GM21526 (cell line): Measurements from ENCODE around the gene HADHB.
"Not testable (repeated sequence)": the region's sequence is repeated elsewhere in the genome, so short reads cannot be mapped to it uniquely, and the experiment has no call there.

Experiments
- ATAC-seq: cut with Tn5 transposase; IDR thresholded peaks from one replicate; pipeline ENCODE4 v1.9.1; 2021; ENCODE audit warnings: moderate library complexity; ENCODE audit not compliant: unreplicated experiment, low FRiP score

HADHB gene

GRCh38 chr2:26325851-26326250 lies 81.1 kb downstream of the HADHB start:
- no peak for ATAC-seq

- no peak for ATAC-seq
These were observed 81.8 kb downstream of the HADHB start for GRCh38 chr2:26326514-26326913.

DNA sequence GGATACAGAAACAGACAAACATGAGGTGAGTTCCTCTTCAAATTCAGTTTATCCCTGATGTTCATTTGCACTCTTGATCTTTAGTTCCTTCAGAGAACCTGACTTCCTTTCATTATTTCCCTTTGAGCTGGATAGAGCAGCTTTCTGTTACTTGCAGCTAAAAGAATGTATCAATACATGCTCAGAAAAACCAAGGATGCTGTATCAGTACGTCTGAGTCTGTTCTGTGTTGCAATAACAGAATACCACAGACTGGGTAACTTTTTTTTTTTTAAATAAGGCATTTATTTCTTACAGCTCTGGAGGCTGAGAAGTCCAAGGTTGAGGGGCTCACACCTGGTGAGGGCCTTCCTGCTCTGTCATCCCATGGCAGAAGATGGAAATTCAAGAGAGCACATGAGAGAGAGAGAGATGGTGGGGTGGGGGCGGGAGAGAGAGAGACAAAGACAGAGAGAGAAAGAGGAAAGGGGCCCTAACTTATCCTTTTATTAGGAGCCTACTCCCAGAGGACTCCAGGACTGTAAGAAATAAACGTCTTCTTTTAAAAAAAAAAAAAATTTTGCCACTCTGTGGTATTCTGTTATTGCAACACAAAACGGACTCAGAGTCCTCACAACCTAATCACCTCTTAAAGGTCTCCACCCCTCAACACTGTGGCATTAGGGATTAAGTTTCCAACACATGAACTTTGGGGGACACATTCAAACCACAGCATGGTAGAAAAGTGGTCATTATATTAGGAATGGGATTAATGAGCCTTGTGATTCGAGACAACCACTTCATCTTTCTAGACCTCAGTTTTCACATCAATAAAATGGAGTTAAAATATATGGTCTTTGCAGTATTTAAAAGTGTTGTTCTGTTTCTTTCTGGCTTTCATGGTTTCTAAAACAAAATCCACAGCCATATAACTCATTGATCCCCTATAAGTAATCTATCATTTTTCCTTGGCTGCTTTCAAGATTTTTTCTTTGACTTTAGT lies 82.8 kb downstream of the HADHB start:
- ATAC-seq = no peak

GRCh38 chr2:26329083-26329482 lies 84.3 kb downstream of the HADHB start:
- ATAC-seq = not testable (repeated sequence)

GRCh38 chr2:26330114-26330549 lies 85.4 kb downstream of the HADHB start:
- peak; percentile 69 for ATAC-seq

DNA sequence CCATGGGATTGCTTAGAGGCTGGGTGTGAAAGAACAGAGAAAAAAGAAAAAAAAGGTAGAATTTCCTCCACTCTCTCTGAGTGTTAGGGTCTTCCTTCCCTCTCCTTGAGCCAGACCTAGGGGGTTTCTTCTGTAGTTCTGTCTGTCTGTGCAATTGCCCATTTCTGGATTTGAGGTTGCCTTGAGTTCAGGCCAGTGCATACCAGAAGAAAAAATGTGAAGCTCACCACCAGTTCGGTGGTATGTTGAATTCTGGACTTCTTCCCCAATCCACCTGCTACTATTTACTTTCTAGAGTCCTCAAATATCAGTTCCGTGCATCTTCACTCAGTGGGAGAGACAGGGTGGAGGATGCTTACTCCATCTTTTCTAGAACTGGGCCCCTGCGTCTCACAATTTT lies 85.9 kb downstream of the HADHB start:
- ATAC-seq = no peak

GRCh38 chr2:26331321-26331720 lies 86.6 kb downstream of the HADHB start:
- not testable (repeated sequence) for ATAC-seq

- no peak for ATAC-seq
These were observed 88.6 kb downstream of the HADHB start for GRCh38 chr2:26333293-26333692.

GRCh38 chr2:26335231-26335630 lies 90.5 kb downstream of the HADHB start:
- no peak for ATAC-seq

DNA sequence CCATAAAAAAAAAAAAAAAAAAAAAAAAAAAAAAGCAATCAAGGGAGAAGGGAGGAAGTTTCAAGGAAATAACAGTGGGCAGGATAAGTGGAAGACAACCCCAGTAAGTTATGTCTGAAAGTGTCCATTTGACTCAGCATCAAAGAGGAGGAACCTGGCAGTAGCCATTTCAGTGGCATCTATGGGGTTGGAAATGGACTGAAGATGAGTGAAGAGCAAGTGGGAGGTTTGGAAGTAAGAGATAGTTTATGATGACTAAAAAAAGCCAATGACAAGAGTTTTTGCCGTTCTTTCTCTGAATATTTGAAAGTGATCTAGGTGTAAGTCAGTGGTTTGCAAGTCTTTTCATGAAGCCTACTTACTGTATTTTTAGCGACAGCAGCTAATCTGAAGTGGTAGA lies 92.0 kb downstream of the HADHB start:
- ATAC-seq = no peak

GRCh38 chr2:26337298-26337697 lies 92.6 kb downstream of the HADHB start:
- no peak for ATAC-seq
